GM21528 (cell line): ENCODE measurements around the gene C2CD3.
"Not testable (repeated sequence)": the region's sequence is repeated elsewhere in the genome, so short reads cannot be mapped to it uniquely, and the experiment has no call there.

Experiments used
- ATAC-seq: cut with Tn5 transposase; IDR thresholded peaks from one replicate; pipeline ENCODE4 v1.9.1; 2021; ENCODE audit warnings: mild to moderate bottlenecking, moderate library complexity; ENCODE audit not compliant: unreplicated experiment, low FRiP score

The C2CD3 gene

GRCh38 chr11:74162681-74163467 lies 7.9 kb downstream of the C2CD3 start:
- no peak for ATAC-seq

- no peak for ATAC-seq
Observed at GRCh38 chr11:74159642-74160041, 11.2 kb downstream of the C2CD3 start.

GRCh38 chr11:74157169-74157568 lies 13.6 kb downstream of the C2CD3 start:
- ATAC-seq = no peak

GRCh38 chr11:74154620-74155281 lies 16.1 kb downstream of the C2CD3 start:
- no peak for ATAC-seq

- ATAC-seq = no peak
Observed at GRCh38 chr11:74153224-74153623, 17.6 kb downstream of the C2CD3 start.

GRCh38 chr11:74147199-74147929 lies 23.4 kb downstream of the C2CD3 start:
- no peak for ATAC-seq

- no peak for ATAC-seq
Observed at GRCh38 chr11:74144592-74144991, 26.2 kb downstream of the C2CD3 start.

GRCh38 chr11:74142624-74143023 lies 28.2 kb downstream of the C2CD3 start:
- no peak for ATAC-seq

- ATAC-seq = no peak
Observed at GRCh38 chr11:74141908-74142307, 28.9 kb downstream of the C2CD3 start.

GRCh38 chr11:74141241-74141695 lies 29.5 kb downstream of the C2CD3 start:
- no peak for ATAC-seq

GRCh38 chr11:74139919-74140431 lies 30.8 kb downstream of the C2CD3 start:
- ATAC-seq = not testable (repeated sequence)

- ATAC-seq = no peak
Observed at GRCh38 chr11:74139151-74139918, 31.5 kb downstream of the C2CD3 start.

- no peak for ATAC-seq
Observed at GRCh38 chr11:74138572-74138971, 32.2 kb downstream of the C2CD3 start.

- no peak for ATAC-seq
Observed at GRCh38 chr11:74138021-74138420, 32.8 kb downstream of the C2CD3 start.

GRCh38 chr11:74135127-74135840 lies 35.5 kb downstream of the C2CD3 start:
- ATAC-seq = no peak

GRCh38 chr11:74134661-74135060 lies 36.1 kb downstream of the C2CD3 start:
- ATAC-seq = no peak

- ATAC-seq = no peak
Observed at GRCh38 chr11:74133436-74133835, 37.4 kb downstream of the C2CD3 start.

GRCh38 chr11:74132833-74133232 lies 38.0 kb downstream of the C2CD3 start:
- no peak for ATAC-seq

GRCh38 chr11:74129121-74129520 lies 41.7 kb downstream of the C2CD3 start:
- ATAC-seq = not testable (repeated sequence)

GRCh38 chr11:74123008-74123448 lies 47.8 kb downstream of the C2CD3 start:
- ATAC-seq = no peak
